ENCODE measurements around the gene LDLRAD4. TPM values are rescaled to one million over a fixed set of nuclear protein-coding genes. Genes with fewer than 3 reads are reported as not detected.

LDLRAD4 gene
- total RNA-seq, 1 experiment from 2014 or later = 3.6 TPM

GRCh38 chr18:13584825-13585224 lies 366.3 kb downstream of the LDLRAD4 start:
- H3K9me3 ChIP-seq (ENCODE audit: low read depth, low read length, poor library complexity, severe bottlenecking) = no peaks in the 10 kb centered on the region
- H3K4me1 ChIP-seq (ENCODE audit: insufficient read depth, low read length, poor library complexity, severe bottlenecking) = no peaks in the 10 kb centered on the region
- intact Hi-C loops (cut with micrococcal nuclease; ENCODE audit: unreplicated experiment) = no loop called here
- CTCF ChIA-PET = no interaction called here
- no peaks in the 10 kb centered on the region for H3K27me3 ChIP-seq (replicated peaks; ENCODE audit: insufficient read depth, low read depth, low read length, poor library complexity)
- no peak overlapping the region for H3K4me3 ChIP-seq (ENCODE audit: low read depth, low read length, poor library complexity, severe bottlenecking)
- TF ChIP-seq CTCF (conservative IDR thresholded peaks at IDR 0.05; ENCODE audit: low read depth, low read length) (no peak), EZH2 (IDR thresholded peaks at IDR 0.05; ENCODE audit: borderline replicate concordance, low read depth, low read length, poor library complexity, severe bottlenecking) (no peak)
- H3K36me3 ChIP-seq (ENCODE audit: insufficient read depth, low read length, poor library complexity, severe bottlenecking) = no peaks in the 10 kb centered on the region
- no peak overlapping the region for H3K27ac ChIP-seq (ENCODE audit: low read depth, low read length, poor library complexity, severe bottlenecking)
- BruUV-seq (replicated peaks) = no TSS peak
- POLR2A ChIA-PET (ENCODE audit: low non-redundant PET) = interaction anchor here (0.5 kb wide), 1 partner anchor 587 kb away, joined by 3 read pairs; no protein-coding TSS in a partner anchor
- no peak for DNase-seq (ENCODE audit: low spot score)

GRCh38 chr18:13585379-13586153 lies 367.0 kb downstream of the LDLRAD4 start:
- no peaks in the 10 kb centered on the region for H3K27me3 ChIP-seq (replicated peaks; ENCODE audit: insufficient read depth, low read depth, low read length, poor library complexity)
- TF ChIP-seq CTCF (conservative IDR thresholded peaks at IDR 0.05; ENCODE audit: low read depth, low read length) = no peak
- no peak for TF ChIP-seq EZH2 (IDR thresholded peaks at IDR 0.05; ENCODE audit: borderline replicate concordance, low read depth, low read length, poor library complexity, severe bottlenecking)
- DNase-seq (ENCODE audit: low spot score) = no peak
- CTCF ChIA-PET = no interaction called here
- H3K4me3 ChIP-seq (ENCODE audit: low read depth, low read length, poor library complexity, severe bottlenecking) = no peak overlapping the region
- no peak overlapping the region for H3K27ac ChIP-seq (ENCODE audit: low read depth, low read length, poor library complexity, severe bottlenecking)
- intact Hi-C loops (cut with micrococcal nuclease; ENCODE audit: unreplicated experiment) = no loop called here
- no TSS peak for BruUV-seq (replicated peaks)
- no peaks in the 10 kb centered on the region for H3K36me3 ChIP-seq (ENCODE audit: insufficient read depth, low read length, poor library complexity, severe bottlenecking)
- no peaks in the 10 kb centered on the region for H3K4me1 ChIP-seq (ENCODE audit: insufficient read depth, low read length, poor library complexity, severe bottlenecking)
- POLR2A ChIA-PET (ENCODE audit: low non-redundant PET) = no interaction called here
- H3K9me3 ChIP-seq (ENCODE audit: low read depth, low read length, poor library complexity, severe bottlenecking) = no peaks in the 10 kb centered on the region

- TF ChIP-seq EZH2 (IDR thresholded peaks at IDR 0.05; ENCODE audit: borderline replicate concordance, low read depth, low read length, poor library complexity, severe bottlenecking) (no peak), CTCF (conservative IDR thresholded peaks at IDR 0.05; ENCODE audit: low read depth, low read length) (no peak)
- Histone ChIP-seq H3K27ac (ENCODE audit: low read depth, low read length, poor library complexity, severe bottlenecking) (no peak overlapping the region), H3K4me3 (ENCODE audit: low read depth, low read length, poor library complexity, severe bottlenecking) (no peak overlapping the region), H3K4me1 (ENCODE audit: insufficient read depth, low read length, poor library complexity, severe bottlenecking) (no peaks in the 10 kb centered on the region), H3K9me3 (ENCODE audit: low read depth, low read length, poor library complexity, severe bottlenecking) (no peaks in the 10 kb centered on the region), H3K36me3 (ENCODE audit: insufficient read depth, low read length, poor library complexity, severe bottlenecking) (no peaks in the 10 kb centered on the region), H3K27me3 (replicated peaks; ENCODE audit: insufficient read depth, low read depth, low read length, poor library complexity) (no peaks in the 10 kb centered on the region)
- no TSS peak for BruUV-seq (replicated peaks)
- ChIA-PET POLR2A (ENCODE audit: low non-redundant PET) (no interaction called here), CTCF (no interaction called here)
- DNase-seq (ENCODE audit: low spot score) = no peak
- intact Hi-C loops (cut with micrococcal nuclease; ENCODE audit: unreplicated experiment) = no loop called here
Measured at GRCh38 chr18:13587001-13587400, 368.4 kb downstream of the LDLRAD4 start.

Measured in A673 (cell line).